Activated CD4-positive, CD25-positive, alpha-beta regulatory T cell treated with anti-CD3 and anti-CD28 coated beads, Interleukin-2, amount 50 U/mL, for 72 hours (primary cell): Measurements from ENCODE around the gene PRSS21.

ENCODE experiments used
- DNase-seq: peaks from one replicate; pipeline ENCODE4 v3.0.0; 2021

Gene PRSS21

GRCh38 chr16:2808181-2808580, 8.9 kb upstream of the PRSS21 start:
- no peak for DNase-seq

- no peak for DNase-seq
Measured at GRCh38 chr16:2809149-2809760, 7.8 kb upstream of the PRSS21 start.

- DNase-seq: no peak
Measured at GRCh38 chr16:2810651-2811050, 6.4 kb upstream of the PRSS21 start.

GRCh38 chr16:2811703-2812471, 5.2 kb upstream of the PRSS21 start:
- DNase-seq: no peak

- no peak for DNase-seq
Measured at GRCh38 chr16:2813771-2814221, 3.2 kb upstream of the PRSS21 start.

- DNase-seq: no peak
Measured at GRCh38 chr16:2814551-2815298, 2.3 kb upstream of the PRSS21 start.

GRCh38 chr16:2815299-2815771, 1.7 kb upstream of the PRSS21 start:
- no peak for DNase-seq

- no peak for DNase-seq
Measured at GRCh38 chr16:2817340-2818271, 569 bp downstream of the PRSS21 start.

- no peak for DNase-seq
Measured at GRCh38 chr16:2818272-2818876, 1.3 kb downstream of the PRSS21 start.

GRCh38 chr16:2819179-2819938, 2.3 kb downstream of the PRSS21 start:
- DNase-seq: no peak

GRCh38 chr16:2819939-2820835, 3.1 kb downstream of the PRSS21 start:
- DNase-seq: no peak

GRCh38 chr16:2820836-2821486, 3.9 kb downstream of the PRSS21 start:
- DNase-seq: no peak

GRCh38 chr16:2821487-2822157, 4.6 kb downstream of the PRSS21 start:
- no peak for DNase-seq

- no peak for DNase-seq
Measured at GRCh38 chr16:2822158-2822495, 5.1 kb downstream of the PRSS21 start.

- DNase-seq: no peak
Measured at GRCh38 chr16:2822496-2822895, 5.5 kb downstream of the PRSS21 start.

- no peak for DNase-seq
Measured at GRCh38 chr16:2824626-2825025, 7.6 kb downstream of the PRSS21 start.

GRCh38 chr16:2825049-2825742, 8.2 kb downstream of the PRSS21 start:
- no peak for DNase-seq

GRCh38 chr16:2825906-2826305, 8.9 kb downstream of the PRSS21 start:
- DNase-seq: no peak
